HEK293 (cell line): ENCODE results near the gene NFAT5.
A peak's percentile ranks its signal among the peaks of the same experiment; 100 is the strongest.

Source experiments
- CTCF ChIA-PET: fragments of 350-600 bp; formaldehyde crosslinking; extraction: SDS; loops from one replicate; lab custom pipeline; 2021; ENCODE audit warnings: antibody characterized with exemption; lab: Yijun Ruan, JAX
- POLR2A ChIA-PET: fragments of 300-600 bp; formaldehyde crosslinking; extraction: SDS; loops from one replicate; lab custom pipeline; 2020; ENCODE audit warnings: antibody characterized with exemption, inconsistent platforms; lab: Yijun Ruan, JAX
- H3K27ac ChIP-seq: fragments of 200-500 bp; sonication (Bioruptor generic); 2 replicates; pipeline ENCODE4 v1.5.1; 2014; ENCODE audit warnings: low read depth, low read length, control low read depth, inconsistent platforms; ENCODE audit errors: extremely low read depth
- H3K36me3 ChIP-seq, 2 experiments: fragments of 200-500 bp in 1 of 2; sonication (Bioruptor generic) in 1 of 2; 1 replicate in 1 of 2; 2 replicates in 1 of 2; pipeline ENCODE4 v1.5.1; 2014 to 2017; ENCODE audit warnings: inconsistent platforms in 2 of 2, low read length in 2 of 2; ENCODE audit not compliant: control insufficient read depth in 2 of 2, insufficient read depth in 1 of 2
- H3K4me1 ChIP-seq: fragments of 200-500 bp; sonication (Bioruptor generic); 2 replicates; pipeline ENCODE4 v1.5.1; 2014; ENCODE audit warnings: mild to moderate bottlenecking, low read length, inconsistent platforms; ENCODE audit not compliant: control insufficient read depth, insufficient read depth
- H3K4me3 ChIP-seq: 2 replicates; pipeline ENCODE4 v1.5.1; 2011; ENCODE audit warnings: low read depth, mild to moderate bottlenecking, control low read depth, low read length, moderate library complexity
- H3K9me3 ChIP-seq: fragments of 200-500 bp; sonication (Bioruptor generic); 2 replicates; pipeline ENCODE4 v1.5.1; 2014; ENCODE audit warnings: low read depth, low read length, inconsistent platforms; ENCODE audit not compliant: control insufficient read depth, insufficient read depth
- FEZF1 ChIP-seq: fragments of 450-650 bp; formaldehyde crosslinking; IDR thresholded peaks from 2 replicates; pipeline ENCODE4 v1.5.1; 2016; ENCODE audit warnings: missing biosample characterization, missing genetic modification characterization
- GLIS1 ChIP-seq: fragments of 450-650 bp; formaldehyde crosslinking; IDR thresholded peaks from 2 replicates; pipeline ENCODE4 v1.5.1; 2016; ENCODE audit warnings: missing biosample characterization, missing genetic modification characterization
- GLIS2 ChIP-seq: fragments of 450-650 bp; formaldehyde crosslinking; IDR thresholded peaks from 2 replicates; pipeline ENCODE4 v1.5.1; 2016; ENCODE audit warnings: missing biosample characterization, missing genetic modification characterization
- HOXD13 ChIP-seq: sonication (generic); formaldehyde crosslinking; IDR thresholded peaks from 2 replicates; pipeline ENCODE4 v1.8.0; 2022; ENCODE audit warnings: missing genetic modification reagents, borderline replicate concordance
- KLF16 ChIP-seq: fragments of 450-650 bp; formaldehyde crosslinking; IDR thresholded peaks from 2 replicates; pipeline ENCODE4 v1.5.1; 2017; ENCODE audit warnings: missing biosample characterization, missing genetic modification characterization
- PATZ1 ChIP-seq: fragments of 450-650 bp; formaldehyde crosslinking; IDR thresholded peaks from 2 replicates; pipeline ENCODE4 v1.5.1; 2016; ENCODE audit warnings: missing biosample characterization, missing genetic modification characterization
- PRDM1 ChIP-seq: fragments of 450-650 bp; formaldehyde crosslinking; IDR thresholded peaks from 2 replicates; pipeline ENCODE4; 2016; ENCODE audit warnings: missing biosample characterization, missing genetic modification characterization
- SP3 ChIP-seq: fragments of 450-650 bp; formaldehyde crosslinking; IDR thresholded peaks from 2 replicates; pipeline ENCODE4 v1.5.1; 2016; ENCODE audit warnings: missing biosample characterization, missing genetic modification characterization
- YY2 ChIP-seq: fragments of 450-650 bp; formaldehyde crosslinking; IDR thresholded peaks from 2 replicates; pipeline ENCODE4 v1.5.1; 2016; ENCODE audit warnings: missing biosample characterization, missing genetic modification characterization
- ZBTB10 ChIP-seq: fragments of 450-650 bp; formaldehyde crosslinking; IDR thresholded peaks from 2 replicates; pipeline ENCODE4 v1.5.1; 2016; ENCODE audit warnings: missing biosample characterization, missing genetic modification characterization
- ZBTB20 ChIP-seq: fragments of 450-650 bp; formaldehyde crosslinking; IDR thresholded peaks from 2 replicates; pipeline ENCODE4 v1.5.1; 2016; ENCODE audit warnings: missing biosample characterization, missing genetic modification characterization
- ZBTB8A ChIP-seq: fragments of 450-650 bp; formaldehyde crosslinking; IDR thresholded peaks from 2 replicates; pipeline ENCODE4 v1.5.1; 2016; ENCODE audit warnings: missing biosample characterization, missing genetic modification characterization
- ZNF10 ChIP-seq: fragments of 450-650 bp; formaldehyde crosslinking; IDR thresholded peaks from 2 replicates; pipeline ENCODE4 v1.5.1; 2017; ENCODE audit warnings: missing biosample characterization, missing genetic modification characterization
- ZNF138 ChIP-seq: fragments of 450-650 bp; formaldehyde crosslinking; IDR thresholded peaks from 2 replicates; pipeline ENCODE4 v1.5.1; 2016; ENCODE audit warnings: missing biosample characterization, missing genetic modification characterization, borderline replicate concordance
- ZNF202 ChIP-seq: fragments of 450-650 bp; formaldehyde crosslinking; IDR thresholded peaks from 2 replicates; pipeline ENCODE4 v1.5.1; 2016; ENCODE audit warnings: missing biosample characterization, missing genetic modification characterization, borderline replicate concordance
- ZNF23 ChIP-seq: fragments of 450-650 bp; formaldehyde crosslinking; IDR thresholded peaks from 2 replicates; pipeline ENCODE4 v1.5.1; 2016; ENCODE audit warnings: missing biosample characterization, missing genetic modification characterization, borderline replicate concordance
- ZNF248 ChIP-seq: fragments of 450-650 bp; formaldehyde crosslinking; IDR thresholded peaks from 2 replicates; pipeline ENCODE4 v1.5.1; 2017; ENCODE audit warnings: missing biosample characterization, missing genetic modification characterization
- ZNF394 ChIP-seq: fragments of 450-650 bp; formaldehyde crosslinking; IDR thresholded peaks from 2 replicates; pipeline ENCODE4 v1.5.1; 2016; ENCODE audit warnings: missing biosample characterization, missing genetic modification characterization, mild to moderate bottlenecking, moderate library complexity, borderline replicate concordance
- ZNF398 ChIP-seq: fragments of 450-650 bp; formaldehyde crosslinking; IDR thresholded peaks from 2 replicates; pipeline ENCODE4 v1.5.1; 2017; ENCODE audit warnings: missing biosample characterization, missing genetic modification characterization
- ZNF426 ChIP-seq: fragments of 450-650 bp; formaldehyde crosslinking; IDR thresholded peaks from 2 replicates; pipeline ENCODE4 v1.5.1; 2017; ENCODE audit warnings: missing biosample characterization, missing genetic modification characterization, mild to moderate bottlenecking, inconsistent platforms, moderate library complexity
- ZNF473 ChIP-seq: fragments of 450-650 bp; formaldehyde crosslinking; IDR thresholded peaks from 2 replicates; pipeline ENCODE4 v1.5.1; 2017; ENCODE audit warnings: missing biosample characterization, missing genetic modification characterization
- ZNF514 ChIP-seq: fragments of 450-650 bp; formaldehyde crosslinking; IDR thresholded peaks from 2 replicates; pipeline ENCODE4 v1.5.1; 2016; ENCODE audit warnings: missing biosample characterization, missing genetic modification characterization
- ZNF521 ChIP-seq: fragments of 450-650 bp; formaldehyde crosslinking; IDR thresholded peaks from 2 replicates; pipeline ENCODE4 v1.5.1; 2017; ENCODE audit warnings: missing biosample characterization, mild to moderate bottlenecking, missing genetic modification characterization
- ZNF529 ChIP-seq: fragments of 450-650 bp; formaldehyde crosslinking; IDR thresholded peaks from 2 replicates; pipeline ENCODE4 v1.5.1; 2017; ENCODE audit warnings: missing genetic modification characterization, missing biosample characterization; ENCODE audit not compliant: insufficient replicate concordance
- ZNF548 ChIP-seq: fragments of 450-650 bp; formaldehyde crosslinking; IDR thresholded peaks from 2 replicates; pipeline ENCODE4 v1.5.1; 2016; ENCODE audit warnings: missing biosample characterization, missing genetic modification characterization
- ZNF561 ChIP-seq: fragments of 450-650 bp; IDR thresholded peaks from 2 replicates; pipeline ENCODE4 v1.5.1; 2018; ENCODE audit warnings: missing biosample characterization, missing genetic modification characterization, borderline replicate concordance
- ZNF600 ChIP-seq: fragments of 450-650 bp; formaldehyde crosslinking; IDR thresholded peaks from 2 replicates; pipeline ENCODE4 v1.5.1; 2016; ENCODE audit warnings: missing biosample characterization, missing genetic modification characterization
- ZNF660 ChIP-seq: fragments of 450-650 bp; IDR thresholded peaks from 2 replicates; pipeline ENCODE4 v1.5.1; 2018; ENCODE audit warnings: missing biosample characterization, mild to moderate bottlenecking, missing genetic modification characterization
- ZNF677 ChIP-seq: fragments of 450-650 bp; IDR thresholded peaks from 2 replicates; pipeline ENCODE4 v1.5.0; 2018; ENCODE audit warnings: missing biosample characterization, mild to moderate bottlenecking, missing genetic modification characterization, moderate library complexity
- ZNF701 ChIP-seq: fragments of 450-650 bp; formaldehyde crosslinking; IDR thresholded peaks from 2 replicates; pipeline ENCODE4 v1.5.1; 2016; ENCODE audit warnings: missing biosample characterization, missing genetic modification characterization
- ZNF707 ChIP-seq: fragments of 450-650 bp; formaldehyde crosslinking; IDR thresholded peaks from 2 replicates; pipeline ENCODE4 v1.5.1; 2016; ENCODE audit warnings: missing biosample characterization, missing genetic modification characterization
- ZNF76 ChIP-seq: fragments of 450-650 bp; formaldehyde crosslinking; IDR thresholded peaks from 2 replicates; pipeline ENCODE4; 2016; ENCODE audit warnings: low read depth, missing biosample characterization, missing genetic modification characterization, borderline replicate concordance

The NFAT5 gene

GRCh38 chr16:69566240-69566980, 644 bp downstream of the NFAT5 start:
- Histone ChIP-seq H3K9me3 (no peaks in the 10 kb centered on the region), H3K4me1 (peaks cover 13% of the 10 kb centered on the region), H3K4me3 (peak overlapping the region; percentile 89), H3K27ac (peak overlapping the region; percentile 95), H3K36me3 (peaks cover 0 to 9% of the 10 kb centered on the region in 2 experiments; a peak in 2 of 3 replicates)
- ChIA-PET CTCF (interaction anchor here (1.0 kb wide), 1 partner anchor 25 kb away, joined by 4 read pairs; no protein-coding TSS in a partner anchor), POLR2A (interaction anchor here (0.7 to 1.0 kb wide), 5 partner anchors 10 to 196 kb away, joined by 3 to 5 read pairs (median 3); no protein-coding TSS in a partner anchor)
- TF ChIP-seq PRDM1 (tag by site-specific recombination) (no peak), ZNF138 (tag by site-specific recombination) (no peak), KLF16 (tag by site-specific recombination) (peak; percentile 76; the same call in 1 of the 2 replicates), ZNF707 (tag by site-specific recombination) (no peak), ZBTB8A (tag by site-specific recombination) (peak; percentile 53), ZBTB10 (peak; percentile 77), GLIS1 (tag by site-specific recombination) (peak; percentile 31), FEZF1 (tag by site-specific recombination) (no peak), ZNF600 (tag by site-specific recombination) (peak; percentile 25; the same call in 1 of the 2 replicates), ZNF473 (tag by site-specific recombination) (no peak), HOXD13 (CRISPR knock-in tag) (no peak), PATZ1 (peak; percentile 72), ZNF521 (tag by site-specific recombination) (no peak), ZNF561 (tag by site-specific recombination) (no peak; the same call in 1 of the 2 replicates), ZNF548 (tag by site-specific recombination) (no peak), ZNF398 (peak; percentile 95), ZNF426 (tag by site-specific recombination) (no peak), ZNF202 (tag by site-specific recombination) (0 out of 2 replicates have a peak, but pooled peaks have one; percentile 36), ZNF248 (tag by site-specific recombination) (no peak), YY2 (tag by site-specific recombination) (peak; percentile 33; the same call in 1 of the 2 replicates), ZNF76 (tag by site-specific recombination) (0 out of 2 replicates have a peak, but pooled peaks have one; percentile 49), ZNF10 (0 out of 2 replicates have a peak, but pooled peaks have one; percentile 23), ZBTB20 (peak; percentile 93), ZNF394 (tag by site-specific recombination) (no peak), ZNF701 (tag by site-specific recombination) (no peak), ZNF677 (peak; percentile 30; the same call in 1 of the 2 replicates), ZNF514 (no peak), ZNF23 (tag by site-specific recombination) (peak; percentile 28; the same call in 1 of the 2 replicates), SP3 (tag by site-specific recombination) (peak; percentile 41; the same call in 1 of the 2 replicates), ZNF660 (tag by site-specific recombination) (peak; percentile 67; the same call in 1 of the 2 replicates), ZNF529 (no peak), GLIS2 (tag by site-specific recombination) (peak; percentile 76; the same call in 1 of the 2 replicates)
